Neural progenitor cell (in vitro differentiated cells): ENCODE results near the gene SUPT3H. TPM values are rescaled to one million over a fixed set of nuclear protein-coding genes. Genes with fewer than 3 reads are reported as not detected.

ENCODE experiments used
- DNase-seq: peaks from one replicate; pipeline ENCODE4 v3.0.0-alpha.2; 2016; ENCODE audit warnings: low spot score
- H2AFZ ChIP-seq: fragments of 200-600 bp; sonication (generic); replicated peaks from 2 replicates; pipeline ENCODE4 v1.6.1; 2016; ENCODE audit warnings: antibody characterized with exemption
- H3F3A ChIP-seq: fragments of 200-600 bp; sonication (generic); 2 replicates; pipeline ENCODE4 v1.6.1; 2016; ENCODE audit warnings: antibody characterized with exemption, low read depth
- H3K27ac ChIP-seq: fragments of 200-600 bp; sonication (generic); 2 replicates; pipeline ENCODE4 v1.5.1; 2016; ENCODE audit warnings: mild to moderate bottlenecking
- H3K27me3 ChIP-seq: fragments of 200-600 bp; sonication (generic); 2 replicates; pipeline ENCODE4 v1.6.1; 2016; ENCODE audit warnings: mild to moderate bottlenecking, moderate library complexity
- H3K36me3 ChIP-seq: fragments of 200-600 bp; sonication (generic); 2 replicates; pipeline ENCODE4 v1.5.1; 2016
- H3K4me1 ChIP-seq: fragments of 200-600 bp; sonication (generic); 2 replicates; pipeline ENCODE4 v1.6.1; 2016; ENCODE audit warnings: mixed run types
- H3K4me2 ChIP-seq: fragments of 200-600 bp; sonication (generic); 2 replicates; pipeline ENCODE4 v1.6.1; 2016
- H3K4me3 ChIP-seq: fragments of 200-600 bp; sonication (generic); 2 replicates; pipeline ENCODE4 v1.5.1; 2016
- H3K79me2 ChIP-seq: fragments of 200-600 bp; sonication (generic); 2 replicates; pipeline ENCODE4 v1.6.1; 2016; ENCODE audit warnings: low read depth
- H3K9ac ChIP-seq: fragments of 200-600 bp; sonication (generic); 2 replicates; pipeline ENCODE4 v1.6.1; 2016
- H3K9me3 ChIP-seq: fragments of 200-600 bp; sonication (generic); 2 replicates; pipeline ENCODE4 v1.5.1; 2016; ENCODE audit warnings: low read depth
- H4K20me1 ChIP-seq: fragments of 200-600 bp; sonication (generic); 2 replicates; pipeline ENCODE4 v1.6.1; 2016; ENCODE audit warnings: low read depth
- H3K27ac Mint-ChIP-seq: 3 replicates; pipeline ENCODE4 v1.8.0; 2021; ENCODE audit warnings: mixed read lengths
- H3K27me3 Mint-ChIP-seq: 2 replicates; pipeline ENCODE4 v1.8.0; 2022; ENCODE audit warnings: low read depth, mild to moderate bottlenecking, inconsistent platforms, moderate library complexity, mixed read lengths; ENCODE audit not compliant: insufficient read depth
- H3K36me3 Mint-ChIP-seq: 3 replicates; pipeline ENCODE4 v1.8.0; 2021; ENCODE audit warnings: mixed read lengths
- H3K4me1 Mint-ChIP-seq: 3 replicates; pipeline ENCODE4 v1.8.0; 2021; ENCODE audit warnings: mixed read lengths
- H3K4me3 Mint-ChIP-seq: 3 replicates; pipeline ENCODE4 v1.8.0; 2021; ENCODE audit warnings: mild to moderate bottlenecking, moderate library complexity, mixed read lengths
- H3K9me3 Mint-ChIP-seq: 3 replicates; pipeline ENCODE4 v1.8.0; 2020; ENCODE audit warnings: mixed read lengths
- EZH2 ChIP-seq: fragments of 200-600 bp; sonication (generic); IDR thresholded peaks from 2 replicates; pipeline ENCODE4 v1.6.1; 2017; ENCODE audit warnings: antibody characterized with exemption, mild to moderate bottlenecking, moderate library complexity
- EZH2phosphoT487 ChIP-seq: fragments of 200-600 bp; sonication (generic); IDR thresholded peaks from 2 replicates; pipeline ENCODE4 v1.6.1; 2017; ENCODE audit warnings: antibody characterized with exemption
- total RNA-seq: library from RNA; depleted of rRNA; stranded (reverse); fragments of >200 nt; gene quantifications from 2 replicates; pipeline ENCODE4 v1.2.3, GENCODE V29; 2015; ENCODE audit warnings: low replicate concordance
- TF ChIP-seq, protein P1 (sequence below): fragments of 200-600 bp; sonication (generic); IDR thresholded peaks from 2 replicates; pipeline ENCODE4 v1.5.1; 2017; ENCODE audit warnings: antibody characterized with exemption, mild to moderate bottlenecking

SUPT3H gene
- total RNA-seq, 1 donor from 2014 or later: 16.3 TPM

DNA sequence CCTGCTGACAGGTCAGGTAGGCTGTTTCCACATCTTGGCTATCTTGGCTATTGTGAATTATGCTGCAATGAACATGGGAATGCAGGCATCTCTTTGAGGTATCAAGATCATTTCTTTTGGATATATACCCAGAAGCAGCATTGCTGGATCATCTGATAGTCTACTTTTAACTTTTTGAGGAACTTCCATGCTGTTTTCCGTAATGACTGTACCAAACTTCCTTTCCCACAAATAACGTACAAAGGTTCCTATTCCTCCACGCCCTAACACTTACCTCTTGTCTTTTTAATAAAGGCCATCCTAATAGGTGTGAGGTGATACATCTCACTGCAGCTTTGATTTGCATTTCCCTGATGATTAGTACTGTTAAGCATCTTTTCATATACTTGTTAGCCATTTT, 388.3 kb downstream of the SUPT3H start:
- Histone ChIP-seq H3K9ac (no peak overlapping the region), H3K4me1 (no peaks in the 10 kb centered on the region), H3K9me3 (no peaks in the 10 kb centered on the region), H3K36me3 (no peaks in the 10 kb centered on the region), H2AFZ (no peak overlapping the region), H3F3A (no peaks in the 10 kb centered on the region), H3K4me2 (no peak overlapping the region), H3K27ac (no peak overlapping the region), H4K20me1 (no peaks in the 10 kb centered on the region), H3K27me3 (no peaks in the 10 kb centered on the region), H3K79me2 (no peaks in the 10 kb centered on the region), H3K4me3 (no peak overlapping the region)
- TF ChIP-seq EZH2phosphoT487 (no peak), EZH2 (no peak)
- TF ChIP-seq, protein P1, sequence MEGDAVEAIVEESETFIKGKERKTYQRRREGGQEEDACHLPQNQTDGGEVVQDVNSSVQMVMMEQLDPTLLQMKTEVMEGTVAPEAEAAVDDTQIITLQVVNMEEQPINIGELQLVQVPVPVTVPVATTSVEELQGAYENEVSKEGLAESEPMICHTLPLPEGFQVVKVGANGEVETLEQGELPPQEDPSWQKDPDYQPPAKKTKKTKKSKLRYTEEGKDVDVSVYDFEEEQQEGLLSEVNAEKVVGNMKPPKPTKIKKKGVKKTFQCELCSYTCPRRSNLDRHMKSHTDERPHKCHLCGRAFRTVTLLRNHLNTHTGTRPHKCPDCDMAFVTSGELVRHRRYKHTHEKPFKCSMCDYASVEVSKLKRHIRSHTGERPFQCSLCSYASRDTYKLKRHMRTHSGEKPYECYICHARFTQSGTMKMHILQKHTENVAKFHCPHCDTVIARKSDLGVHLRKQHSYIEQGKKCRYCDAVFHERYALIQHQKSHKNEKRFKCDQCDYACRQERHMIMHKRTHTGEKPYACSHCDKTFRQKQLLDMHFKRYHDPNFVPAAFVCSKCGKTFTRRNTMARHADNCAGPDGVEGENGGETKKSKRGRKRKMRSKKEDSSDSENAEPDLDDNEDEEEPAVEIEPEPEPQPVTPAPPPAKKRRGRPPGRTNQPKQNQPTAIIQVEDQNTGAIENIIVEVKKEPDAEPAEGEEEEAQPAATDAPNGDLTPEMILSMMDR: no peak
- H3K9me3 Mint-ChIP-seq: no peaks in the 10 kb centered on the region
- H3K4me3 Mint-ChIP-seq: no peak overlapping the region
- no peak overlapping the region for H3K27ac Mint-ChIP-seq
- H3K4me1 Mint-ChIP-seq: no peaks in the 10 kb centered on the region
- peaks cover 3% of the 10 kb centered on the region for H3K36me3 Mint-ChIP-seq
- DNase-seq: no peak
- H3K27me3 Mint-ChIP-seq: no peaks in the 10 kb centered on the region

DNA sequence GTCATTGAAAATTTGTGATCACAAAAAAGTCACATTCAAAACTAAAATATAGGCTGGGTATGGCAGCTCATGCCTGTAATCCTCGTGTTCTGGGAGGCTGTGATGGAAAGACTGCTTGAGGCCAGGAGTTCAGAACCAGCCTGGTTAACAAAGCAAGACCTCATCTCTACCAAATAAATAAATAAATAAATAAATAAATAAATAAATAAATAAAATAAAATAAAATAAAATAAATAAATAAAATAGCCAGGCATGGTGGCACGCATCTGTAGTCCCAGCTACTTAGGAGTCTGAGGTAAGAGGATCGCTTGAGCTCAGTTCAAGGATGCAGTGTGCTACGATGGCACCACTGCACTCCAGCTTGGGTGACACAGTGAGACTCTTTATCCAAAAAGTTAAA, 392.7 kb downstream of the SUPT3H start:
- Mint-ChIP-seq H3K27me3 (no peaks in the 10 kb centered on the region), H3K4me3 (no peak overlapping the region), H3K27ac (no peak overlapping the region), H3K36me3 (no peaks in the 10 kb centered on the region), H3K9me3 (no peaks in the 10 kb centered on the region), H3K4me1 (no peaks in the 10 kb centered on the region)
- no peaks in the 10 kb centered on the region for H3K27me3 ChIP-seq
- no peaks in the 10 kb centered on the region for H3F3A ChIP-seq
- H3K4me2 ChIP-seq: no peak overlapping the region
- DNase-seq: no peak
- no peaks in the 10 kb centered on the region for H4K20me1 ChIP-seq
- no peak overlapping the region for H2AFZ ChIP-seq
- TF ChIP-seq EZH2phosphoT487 (no peak), EZH2 (no peak)
- TF ChIP-seq, protein P1: no peak
- H3K36me3 ChIP-seq: no peaks in the 10 kb centered on the region
- no peak overlapping the region for H3K27ac ChIP-seq
- no peaks in the 10 kb centered on the region for H3K9me3 ChIP-seq
- no peak overlapping the region for H3K9ac ChIP-seq
- no peaks in the 10 kb centered on the region for H3K4me1 ChIP-seq
- H3K4me3 ChIP-seq: no peak overlapping the region
- H3K79me2 ChIP-seq: no peaks in the 10 kb centered on the region

DNA sequence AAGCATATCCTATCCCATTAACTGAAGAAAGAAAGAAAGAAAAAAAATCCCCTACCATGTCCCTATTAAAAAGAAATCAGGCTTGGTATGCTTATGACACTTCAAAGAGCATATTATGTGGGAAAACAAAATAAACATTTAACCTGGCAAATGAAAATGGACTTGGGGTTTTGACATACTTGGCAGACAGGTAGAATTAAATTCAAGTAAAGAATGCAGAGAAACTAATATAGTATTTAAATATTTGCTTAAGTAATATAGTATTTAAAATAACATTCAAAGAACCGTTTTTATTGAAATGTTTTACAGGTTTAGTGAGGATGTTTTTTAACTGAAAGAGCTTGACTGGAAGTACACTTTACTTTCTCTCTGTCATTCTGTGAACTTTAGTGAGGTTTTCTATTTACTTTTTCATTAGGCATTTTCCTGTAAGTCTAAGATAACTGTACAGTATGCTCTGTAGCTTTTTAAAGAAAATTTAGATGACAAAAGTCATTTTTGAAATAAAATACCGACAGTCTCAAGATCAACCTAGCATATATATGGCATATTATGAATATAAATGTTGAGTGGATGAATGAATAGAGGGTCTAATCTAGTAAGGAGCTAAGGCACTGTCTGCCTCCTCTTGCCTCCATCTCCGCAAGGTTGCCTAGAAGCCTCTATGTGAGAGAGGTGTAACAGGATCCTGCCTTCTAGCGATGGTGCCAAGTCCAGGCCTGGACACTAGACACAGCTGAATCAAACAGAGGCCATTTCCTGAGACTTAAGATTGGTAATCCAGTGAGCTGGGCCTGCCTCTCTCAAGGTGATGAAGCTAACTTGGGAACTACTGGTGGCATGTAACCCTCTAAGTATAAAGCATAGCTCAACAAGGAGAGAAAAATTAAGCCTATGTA, 394.0 kb downstream of the SUPT3H start:
- no peak overlapping the region for H3K4me3 ChIP-seq
- Mint-ChIP-seq H3K4me3 (no peak overlapping the region), H3K27ac (no peak overlapping the region), H3K36me3 (no peaks in the 10 kb centered on the region), H3K27me3 (no peaks in the 10 kb centered on the region), H3K9me3 (no peaks in the 10 kb centered on the region), H3K4me1 (no peaks in the 10 kb centered on the region)
- no peaks in the 10 kb centered on the region for H3K4me1 ChIP-seq
- H3F3A ChIP-seq: no peaks in the 10 kb centered on the region
- no peak overlapping the region for H3K9ac ChIP-seq
- no peaks in the 10 kb centered on the region for H3K79me2 ChIP-seq
- H3K27me3 ChIP-seq: no peaks in the 10 kb centered on the region
- no peaks in the 10 kb centered on the region for H3K9me3 ChIP-seq
- H3K36me3 ChIP-seq: no peaks in the 10 kb centered on the region
- H3K27ac ChIP-seq: no peak overlapping the region
- H2AFZ ChIP-seq: no peak overlapping the region
- DNase-seq: no peak
- H4K20me1 ChIP-seq: no peaks in the 10 kb centered on the region
- TF ChIP-seq EZH2phosphoT487 (no peak), EZH2 (no peak)
- TF ChIP-seq, protein P1: no peak
- H3K4me2 ChIP-seq: no peak overlapping the region
